HEK293 (cell line): ENCODE data around the gene RHOF.
A peak's percentile ranks its signal among the peaks of the same experiment; 100 is the strongest.

Source experiments
- CTCF ChIP-seq: fragments of 450-650 bp; formaldehyde crosslinking; IDR thresholded peaks from 2 replicates; pipeline ENCODE4 v1.5.1; 2016; ENCODE audit warnings: missing biosample characterization, missing genetic modification characterization
- EGR2 ChIP-seq: fragments of 450-650 bp; formaldehyde crosslinking; IDR thresholded peaks from 2 replicates; pipeline ENCODE4 v1.5.1; 2016; ENCODE audit warnings: low read depth, missing biosample characterization, missing genetic modification characterization
- GLIS1 ChIP-seq: fragments of 450-650 bp; formaldehyde crosslinking; IDR thresholded peaks from 2 replicates; pipeline ENCODE4 v1.5.1; 2016; ENCODE audit warnings: missing biosample characterization, missing genetic modification characterization
- GLIS2 ChIP-seq: fragments of 450-650 bp; formaldehyde crosslinking; IDR thresholded peaks from 2 replicates; pipeline ENCODE4 v1.5.1; 2016; ENCODE audit warnings: missing biosample characterization, missing genetic modification characterization
- IKZF3 ChIP-seq: fragments of 450-650 bp; IDR thresholded peaks from 2 replicates; pipeline ENCODE4 v1.5.0; 2018; ENCODE audit warnings: missing biosample characterization, mild to moderate bottlenecking, missing genetic modification characterization, moderate library complexity
- KLF1 ChIP-seq: fragments of 450-650 bp; formaldehyde crosslinking; IDR thresholded peaks from 2 replicates; pipeline ENCODE4 v1.5.1; 2016; ENCODE audit warnings: missing biosample characterization, missing genetic modification characterization
- KLF8 ChIP-seq: fragments of 450-650 bp; formaldehyde crosslinking; IDR thresholded peaks from 2 replicates; pipeline ENCODE4 v1.5.1; 2016; ENCODE audit warnings: missing biosample characterization, missing genetic modification characterization
- KLF9 ChIP-seq: fragments of 450-650 bp; formaldehyde crosslinking; IDR thresholded peaks from 2 replicates; pipeline ENCODE4 v1.5.1; 2016; ENCODE audit warnings: missing biosample characterization, missing genetic modification characterization, low read depth
- PATZ1 ChIP-seq: fragments of 450-650 bp; formaldehyde crosslinking; IDR thresholded peaks from 2 replicates; pipeline ENCODE4 v1.5.1; 2016; ENCODE audit warnings: missing biosample characterization, missing genetic modification characterization
- PRDM6 ChIP-seq: fragments of 450-650 bp; formaldehyde crosslinking; IDR thresholded peaks from 2 replicates; pipeline ENCODE4 v1.5.1; 2017; ENCODE audit warnings: missing biosample characterization, missing genetic modification characterization
- SCRT2 ChIP-seq: fragments of 450-650 bp; formaldehyde crosslinking; IDR thresholded peaks from 2 replicates; pipeline ENCODE4 v1.5.1; 2016; ENCODE audit warnings: missing biosample characterization, missing genetic modification characterization
- SP2 ChIP-seq: fragments of 450-650 bp; formaldehyde crosslinking; IDR thresholded peaks from 2 replicates; pipeline ENCODE4 v1.5.1; 2016; ENCODE audit warnings: missing biosample characterization, missing genetic modification characterization
- ZBTB17 ChIP-seq: fragments of 450-650 bp; formaldehyde crosslinking; IDR thresholded peaks from 2 replicates; pipeline ENCODE4 v1.5.1; 2016; ENCODE audit warnings: missing biosample characterization, missing genetic modification characterization
- ZBTB20 ChIP-seq: fragments of 450-650 bp; formaldehyde crosslinking; IDR thresholded peaks from 2 replicates; pipeline ENCODE4 v1.5.1; 2016; ENCODE audit warnings: missing biosample characterization, missing genetic modification characterization
- ZBTB26 ChIP-seq: fragments of 450-650 bp; formaldehyde crosslinking; optimal IDR thresholded peaks from 2 replicates; pipeline ENCODE3; 2016; ENCODE audit warnings: missing biosample characterization, mild to moderate bottlenecking, missing genetic modification characterization
- ZFHX2 ChIP-seq: fragments of 450-650 bp; formaldehyde crosslinking; conservative IDR thresholded peaks from 2 replicates; pipeline ENCODE4 v1.5.1; 2016; ENCODE audit warnings: missing biosample characterization, missing genetic modification characterization
- ZIC2 ChIP-seq: fragments of 450-650 bp; formaldehyde crosslinking; IDR thresholded peaks from 2 replicates; pipeline ENCODE4 v1.5.1; 2016; ENCODE audit warnings: missing biosample characterization, missing genetic modification characterization
- ZNF121 ChIP-seq: fragments of 450-650 bp; formaldehyde crosslinking; IDR thresholded peaks from 2 replicates; pipeline ENCODE4 v1.5.1; 2016; ENCODE audit warnings: missing biosample characterization, missing genetic modification characterization
- ZNF26 ChIP-seq: fragments of 450-650 bp; formaldehyde crosslinking; IDR thresholded peaks from 2 replicates; pipeline ENCODE4 v1.5.1; 2016; ENCODE audit warnings: missing biosample characterization, missing genetic modification characterization
- ZNF335 ChIP-seq: fragments of 450-650 bp; formaldehyde crosslinking; conservative IDR thresholded peaks from 2 replicates; pipeline ENCODE4 v1.5.1; 2016; ENCODE audit warnings: missing biosample characterization, missing genetic modification characterization
- ZNF366 ChIP-seq: fragments of 450-650 bp; formaldehyde crosslinking; conservative IDR thresholded peaks from 2 replicates; pipeline ENCODE4 v1.5.1; 2016; ENCODE audit warnings: missing biosample characterization, missing genetic modification characterization
- ZNF423 ChIP-seq: fragments of 450-650 bp; formaldehyde crosslinking; IDR thresholded peaks from 2 replicates; pipeline ENCODE4 v1.5.1; 2016; ENCODE audit warnings: missing biosample characterization, missing genetic modification characterization
- ZNF596 ChIP-seq: fragments of 450-650 bp; IDR thresholded peaks from 2 replicates; pipeline ENCODE4 v1.5.0; 2018; ENCODE audit warnings: missing biosample characterization, mild to moderate bottlenecking, missing genetic modification characterization, moderate library complexity
- ZNF600 ChIP-seq: fragments of 450-650 bp; formaldehyde crosslinking; IDR thresholded peaks from 2 replicates; pipeline ENCODE4 v1.5.1; 2016; ENCODE audit warnings: missing biosample characterization, missing genetic modification characterization
- ZNF610 ChIP-seq: fragments of 450-650 bp; formaldehyde crosslinking; IDR thresholded peaks from 2 replicates; pipeline ENCODE4 v1.5.1; 2016; ENCODE audit warnings: missing biosample characterization, missing genetic modification characterization, borderline replicate concordance
- ZNF639 ChIP-seq: fragments of 450-650 bp; formaldehyde crosslinking; IDR thresholded peaks from 2 replicates; pipeline ENCODE4 v1.5.1; 2016; ENCODE audit warnings: missing biosample characterization, missing genetic modification characterization
- ZNF654 ChIP-seq: fragments of 450-650 bp; formaldehyde crosslinking; IDR thresholded peaks from 2 replicates; pipeline ENCODE4 v1.5.1; 2016; ENCODE audit warnings: low read depth, missing biosample characterization, missing genetic modification characterization

RHOF gene

GRCh38 chr12:121811434-121812319 is 18.2 kb upstream of the RHOF start (continued):
- TF ChIP-seq ZNF26 (tag by site-specific recombination) (no peak), ZNF600 (tag by site-specific recombination) (0 out of 2 replicates have a peak, but pooled peaks have one; percentile 36), ZNF639 (tag by site-specific recombination) (no peak), SCRT2 (tag by site-specific recombination) (peak; percentile 58), ZFHX2 (tag by site-specific recombination) (peak; percentile 68), PATZ1 (peak; percentile 51), IKZF3 (tag by site-specific recombination) (peak; percentile 85), KLF8 (tag by site-specific recombination) (peak; percentile 36; the same call in 1 of the 2 replicates), ZIC2 (tag by site-specific recombination) (peak; percentile 97), ZNF610 (tag by site-specific recombination) (peak; percentile 71; the same call in 1 of the 2 replicates), ZNF335 (peak; percentile 96), GLIS2 (tag by site-specific recombination) (peak; percentile 99), GLIS1 (peak; percentile 100), ZNF423 (peak; percentile 89), ZNF596 (tag by site-specific recombination) (peak; percentile 11; the same call in 1 of the 2 replicates), EGR2 (tag by site-specific recombination) (peak; percentile 56; the same call in 1 of the 2 replicates), CTCF (tag by site-specific recombination) (peak; percentile 55), ZBTB26 (peak; percentile 59), ZNF654 (tag by site-specific recombination) (peak; percentile 48), PRDM6 (tag by site-specific recombination) (no peak), KLF1 (tag by site-specific recombination) (peak; percentile 26; the same call in 1 of the 2 replicates), SP2 (tag by site-specific recombination) (peak; percentile 76), ZBTB20 (tag by site-specific recombination) (peak; percentile 99), ZNF366 (tag by site-specific recombination) (0 out of 2 replicates have a peak, but pooled peaks have one; percentile 14), ZBTB17 (tag by site-specific recombination) (peak; percentile 76), KLF9 (tag by site-specific recombination) (peak; percentile 9; the same call in 1 of the 2 replicates), ZNF121 (tag by site-specific recombination) (no peak)
